Non-pigmented ciliary epithelial cell (primary cell): ENCODE results near the gene PRKAB1.
A peak's percentile ranks its signal among the peaks of the same experiment; 100 is the strongest.
"Not testable (repeated sequence)": the region's sequence is repeated elsewhere in the genome, so short reads cannot be mapped to it uniquely, and the experiment has no call there.

Experiments used
- DNase-seq: peaks from one replicate; pipeline ENCODE4 v3.0.0-alpha.2; 2010; ENCODE audit warnings: low read depth

The PRKAB1 gene

DNA sequence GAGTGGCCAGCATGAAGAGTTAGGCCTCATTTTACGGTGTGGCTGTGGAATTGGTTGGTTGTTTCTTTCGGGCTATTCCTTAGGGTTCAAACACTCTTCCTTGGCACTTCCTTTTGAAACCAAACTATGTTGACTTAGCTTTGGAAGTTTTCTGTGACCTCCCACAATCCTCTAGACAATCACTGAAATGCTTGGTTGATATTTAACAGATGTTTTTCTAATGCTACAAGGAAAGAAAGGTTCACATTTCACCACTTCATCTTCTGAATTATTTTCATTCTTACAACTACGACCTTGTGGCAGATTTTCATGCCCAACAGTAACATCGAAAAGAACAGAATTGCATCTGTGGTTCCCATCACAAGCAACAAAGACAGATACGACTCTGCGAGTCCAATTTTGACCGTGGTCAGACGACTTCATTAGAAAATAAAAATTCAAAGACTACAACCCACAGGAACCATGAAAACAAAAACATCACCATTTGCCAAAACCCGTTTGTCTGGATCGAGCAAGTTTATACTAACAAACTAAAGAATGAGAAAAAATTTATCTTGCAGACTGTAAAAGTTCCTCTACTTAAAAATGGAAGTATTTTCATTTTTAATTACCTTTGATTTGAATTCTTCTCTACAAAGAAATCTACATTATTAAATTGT, 16.9 kb downstream of the PRKAB1 start:
- no peak for DNase-seq

DNA sequence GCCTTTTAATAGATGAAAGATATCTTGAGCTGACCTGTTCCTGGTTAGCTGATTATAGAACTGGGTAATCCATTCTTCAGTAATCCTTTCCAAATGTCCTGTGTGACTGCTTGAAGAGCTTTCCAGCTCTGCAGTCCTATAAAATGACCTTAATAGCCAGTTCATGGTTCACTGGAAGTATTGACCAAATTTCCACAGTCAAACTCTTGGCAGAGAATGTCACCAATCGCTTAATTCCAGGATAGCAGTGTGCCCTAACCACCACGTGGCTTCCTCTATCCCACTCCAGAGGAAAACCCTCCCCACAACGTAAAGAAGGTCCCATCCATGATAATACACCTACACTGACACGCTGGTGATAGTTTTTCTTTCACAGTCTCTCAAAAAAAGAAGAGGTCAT, 17.4 kb downstream of the PRKAB1 start:
- DNase-seq: no peak

DNA sequence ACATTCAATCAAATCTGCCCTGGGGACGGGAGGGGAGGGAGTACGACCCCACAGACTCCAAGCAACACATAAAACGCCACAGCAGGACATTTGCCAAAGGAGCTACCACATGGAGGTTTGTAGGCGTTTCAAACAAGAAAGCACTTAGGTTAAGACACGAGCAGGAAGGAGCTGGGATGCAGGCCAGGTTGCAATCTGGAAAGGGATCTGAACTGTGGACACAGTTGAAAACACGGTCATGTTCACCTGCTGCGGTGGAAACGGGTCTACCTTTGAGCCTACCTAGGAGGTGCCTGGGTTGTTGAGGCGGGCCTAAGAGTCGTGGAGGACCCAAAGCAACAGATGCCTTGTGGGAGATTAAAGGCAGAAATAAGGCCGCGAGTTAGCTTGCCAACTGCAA, 18.4 kb downstream of the PRKAB1 start:
- DNase-seq: no peak

DNA sequence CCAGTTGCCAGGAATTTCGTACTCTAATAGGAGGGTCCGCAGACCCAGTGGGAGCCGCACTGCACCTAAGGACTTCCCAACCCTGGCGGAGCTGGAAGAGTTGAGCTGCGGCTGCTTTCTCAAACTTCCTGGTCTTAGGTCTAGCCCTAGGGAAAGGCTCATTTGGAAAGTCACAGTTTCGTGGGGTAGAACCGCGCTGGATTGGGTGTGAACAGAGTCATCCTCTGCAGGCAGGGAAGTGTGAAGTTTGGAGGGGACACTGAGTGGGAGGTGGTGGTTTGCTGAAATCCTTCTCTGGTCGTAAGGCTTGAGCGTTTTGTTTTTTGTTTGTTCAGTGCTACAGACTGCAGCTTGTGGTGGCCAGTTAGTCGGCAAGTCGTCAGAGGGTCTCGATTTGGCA, 18.8 kb downstream of the PRKAB1 start:
- no peak for DNase-seq

DNA sequence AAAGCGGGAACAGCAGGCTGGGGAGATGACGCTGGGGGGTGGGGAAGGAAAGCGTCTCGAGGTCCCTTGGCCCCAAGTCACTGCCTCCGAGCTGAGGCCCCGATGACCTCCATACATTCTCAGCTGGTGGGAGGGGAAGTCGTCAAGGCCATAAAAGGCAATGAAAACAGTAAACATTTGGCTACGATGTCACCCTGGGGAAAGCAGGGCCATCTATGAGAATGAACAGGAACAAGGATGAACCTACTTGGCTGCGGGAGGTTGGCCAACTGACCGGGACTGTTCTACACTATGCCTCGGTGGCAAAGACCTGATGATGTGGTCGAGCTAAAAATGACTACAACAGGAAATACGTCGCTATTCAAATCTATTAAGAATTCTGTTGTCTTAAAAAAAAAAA, 19.5 kb downstream of the PRKAB1 start:
- DNase-seq: no peak

DNA sequence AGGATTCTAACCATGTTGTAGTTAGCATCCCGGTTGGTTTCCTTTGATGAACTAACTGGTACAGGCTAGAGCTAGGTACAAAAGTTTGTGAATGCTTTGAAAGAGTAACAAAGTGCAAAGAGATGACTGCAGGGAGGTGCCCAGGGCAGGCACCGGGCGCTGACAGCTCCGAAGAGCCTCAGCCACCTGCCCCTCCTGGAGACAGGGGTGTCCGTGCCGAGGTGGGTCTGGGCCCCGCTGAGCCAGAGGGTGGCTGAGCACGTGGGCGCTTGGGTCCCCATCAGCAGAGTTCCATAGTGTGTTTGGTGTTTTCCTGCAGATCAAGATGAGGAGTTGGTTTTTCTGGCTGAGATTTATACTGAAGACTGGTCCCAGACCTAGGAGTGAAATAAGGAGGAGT, 19.9 kb downstream of the PRKAB1 start:
- no peak for DNase-seq

DNA sequence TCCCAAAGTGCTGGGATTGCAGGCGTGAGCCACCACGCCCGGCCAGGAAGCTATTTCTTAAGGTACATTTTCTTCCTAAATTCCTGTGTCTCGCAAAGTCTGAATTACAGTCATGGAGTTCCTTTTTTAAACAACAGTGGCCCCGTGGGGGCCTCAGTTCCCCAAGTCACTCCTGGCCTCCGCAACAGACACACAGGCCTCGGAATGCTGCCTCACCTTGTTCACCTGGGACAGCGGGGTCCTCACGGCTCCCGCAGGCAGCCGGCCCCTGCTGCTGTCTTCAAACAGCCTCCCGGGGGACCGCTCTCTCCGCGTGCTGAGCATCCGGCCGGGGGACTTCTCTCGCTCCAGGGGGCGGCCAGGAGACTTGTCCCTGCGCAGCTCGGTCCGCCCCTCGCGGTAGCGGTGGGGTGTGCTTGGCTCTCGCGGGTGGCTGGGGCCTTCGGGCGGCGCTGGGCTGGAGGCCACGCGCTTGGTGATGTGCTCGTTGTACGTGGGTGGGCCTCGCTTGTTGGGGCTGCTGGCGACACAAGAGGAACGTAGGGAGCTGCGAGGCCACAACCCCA, 22.1 kb downstream of the PRKAB1 start:
- no peak for DNase-seq

DNA sequence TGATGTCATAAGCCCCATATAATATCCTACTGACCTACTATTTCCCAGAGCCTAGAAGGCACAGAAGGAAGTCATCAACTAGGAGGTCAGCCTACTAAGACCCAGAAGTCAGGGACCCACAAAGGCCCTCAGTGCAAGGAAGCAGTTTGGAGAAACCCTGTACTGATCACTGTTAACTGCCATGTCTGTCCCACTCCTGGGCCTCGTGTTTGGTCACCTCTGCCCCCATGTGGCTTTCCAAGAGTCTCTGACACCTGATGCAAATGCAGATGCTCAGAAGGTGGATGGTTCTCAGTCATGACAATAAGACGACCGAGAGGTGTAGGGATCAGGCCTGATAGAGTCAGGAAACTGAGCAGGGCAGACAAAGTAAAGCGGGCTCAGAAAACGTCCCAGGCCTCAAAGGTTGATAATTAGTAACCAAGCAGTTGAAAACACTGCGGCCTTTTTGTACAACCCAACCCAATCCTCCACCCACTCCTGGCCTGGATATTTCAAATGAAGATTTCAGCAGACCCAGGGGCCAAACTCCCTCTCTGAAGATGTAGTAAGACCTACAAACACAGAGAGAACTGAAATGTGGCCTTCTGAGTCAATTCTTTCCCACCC, 23.4 kb downstream of the PRKAB1 start:
- DNase-seq: no peak

DNA sequence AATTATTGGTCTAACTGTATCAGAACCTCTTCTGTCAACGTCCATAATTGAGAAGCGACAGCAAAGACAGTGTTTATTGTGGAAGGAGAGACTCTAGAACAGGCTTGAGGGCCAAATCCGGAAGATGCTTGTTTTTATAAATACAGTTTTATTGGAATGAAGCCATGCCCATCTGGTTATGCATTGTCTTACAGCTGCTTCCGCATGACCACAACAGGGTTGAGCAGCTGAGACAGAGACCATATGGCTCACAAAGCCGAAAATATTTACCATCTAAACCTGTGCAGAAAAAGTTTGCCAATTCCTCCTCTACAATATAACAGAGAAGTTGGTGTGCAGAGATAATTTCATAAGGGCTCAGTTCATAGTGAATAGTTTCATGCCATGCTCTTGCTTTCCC, 24.5 kb downstream of the PRKAB1 start:
- DNase-seq: no peak

DNA sequence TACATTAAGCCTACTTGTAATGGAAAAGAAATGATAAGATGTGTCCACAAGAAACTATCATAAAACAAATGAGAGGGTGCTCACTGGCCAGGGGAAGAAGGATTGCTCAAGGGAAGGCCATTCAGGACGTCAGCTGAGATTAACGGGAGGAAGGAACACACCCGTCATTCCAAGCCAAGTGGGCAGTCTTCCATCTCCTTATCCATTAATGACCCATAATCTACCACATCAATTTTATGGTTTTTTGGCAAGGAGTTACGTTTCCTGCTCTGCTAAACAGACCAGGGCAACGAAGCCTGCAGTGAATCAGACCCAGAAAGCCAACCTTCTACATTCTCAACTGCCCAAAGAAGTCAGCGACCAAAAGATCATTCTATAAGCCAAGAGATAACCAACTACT, 25.1 kb downstream of the PRKAB1 start:
- peak; percentile 19 for DNase-seq

DNA sequence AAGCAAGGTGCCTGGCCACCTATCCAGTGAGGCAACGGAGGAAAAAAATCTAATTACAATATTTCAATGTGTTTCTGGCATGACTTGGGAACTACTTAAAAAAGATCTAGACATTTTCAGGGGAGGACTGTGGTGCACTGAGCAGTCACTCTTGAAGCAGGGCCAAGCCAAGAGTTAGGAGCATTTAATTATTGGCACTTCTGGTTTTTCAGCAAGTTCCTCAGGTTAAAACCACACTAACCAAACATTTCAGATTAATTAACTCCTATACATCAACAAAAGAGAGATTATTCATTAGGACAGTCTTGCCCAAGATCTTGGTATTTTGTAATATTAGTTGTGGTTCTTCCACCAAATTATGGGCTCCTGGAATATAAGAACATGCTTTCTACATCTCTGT, 25.6 kb downstream of the PRKAB1 start:
- no peak for DNase-seq

DNA sequence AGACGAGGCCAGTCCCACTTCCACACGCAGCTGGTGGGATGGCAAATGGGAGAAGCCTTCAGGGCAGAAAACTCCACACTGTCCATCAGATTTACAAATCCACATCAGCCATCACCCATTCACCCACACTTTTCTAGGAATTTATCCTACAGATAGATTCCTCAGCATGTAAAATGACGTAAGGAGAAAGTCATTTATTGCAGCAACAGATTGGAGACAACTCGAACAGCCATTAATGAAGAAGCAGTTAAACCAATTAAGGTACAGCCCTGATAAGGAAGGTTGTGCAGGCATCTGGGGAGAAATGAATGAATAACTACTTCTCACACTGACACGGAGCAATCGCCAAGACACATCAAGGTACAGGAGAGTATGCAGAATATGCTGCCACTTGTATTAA, 26.2 kb downstream of the PRKAB1 start:
- DNase-seq: no peak

DNA sequence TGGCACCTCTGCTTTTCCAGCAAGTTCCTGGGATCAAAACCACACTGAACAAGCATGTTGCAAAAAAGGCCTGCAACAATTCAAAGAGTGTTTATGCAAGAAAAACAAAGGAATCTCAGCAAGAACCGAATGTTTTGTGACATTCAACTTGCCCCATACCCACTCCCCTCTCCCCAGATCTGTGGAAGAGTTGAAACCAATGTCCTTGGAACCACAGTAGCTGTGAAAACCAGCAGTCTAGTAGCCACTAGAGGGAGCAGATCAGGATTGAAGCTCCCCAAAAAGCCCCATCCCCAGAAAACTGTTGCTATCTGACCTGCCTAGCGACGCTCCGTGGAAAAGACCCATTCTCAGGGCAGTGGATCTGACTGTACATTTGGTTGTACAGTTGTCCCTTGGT, 27.1 kb downstream of the PRKAB1 start:
- DNase-seq: no peak

DNA sequence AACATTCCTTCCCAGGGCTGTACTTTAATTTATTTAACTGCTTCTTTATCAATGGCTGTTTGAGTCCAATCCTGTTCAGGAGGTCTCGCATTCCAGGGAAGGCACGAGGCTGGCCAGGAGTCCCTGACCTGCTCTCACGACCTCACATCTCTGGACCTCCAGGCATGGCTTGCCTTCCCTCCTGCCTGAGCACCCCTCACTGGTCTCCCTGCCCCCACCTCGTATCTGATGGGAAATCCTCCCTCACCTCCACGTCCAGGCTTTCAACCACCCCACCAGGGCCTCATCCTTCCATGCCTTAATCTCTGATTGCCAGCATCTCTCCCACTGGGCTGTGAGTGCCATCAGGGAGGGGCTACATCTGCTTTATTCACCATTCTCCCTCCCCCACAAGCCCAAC, 29.0 kb downstream of the PRKAB1 start:
- no peak for DNase-seq

DNA sequence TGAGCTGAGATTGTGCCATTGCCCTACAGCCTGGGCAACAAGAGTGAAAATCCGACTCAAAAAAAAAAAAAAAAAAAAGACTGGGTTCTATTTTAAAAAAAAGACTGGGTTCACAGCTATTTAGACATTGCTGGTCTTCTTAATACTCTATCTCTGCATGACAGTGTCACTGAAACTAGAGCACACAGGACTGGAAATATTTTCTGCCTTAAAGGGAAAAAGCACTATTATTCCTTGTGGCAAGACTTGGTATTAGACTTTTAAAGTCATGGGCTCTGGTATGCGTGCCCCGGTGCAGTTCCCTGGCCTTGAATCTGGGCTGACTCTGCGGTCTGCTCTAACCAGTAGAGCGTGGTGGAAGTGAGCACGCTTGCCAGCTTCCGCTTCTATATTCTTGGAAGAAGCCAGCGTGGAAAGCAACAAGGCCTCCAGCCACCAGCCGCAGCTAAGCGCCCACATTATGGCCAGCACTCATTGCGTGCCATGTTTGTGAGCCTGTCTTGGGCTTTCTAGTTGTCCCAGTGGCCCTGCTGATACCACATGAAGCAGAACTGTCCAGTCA, 31.3 kb downstream of the PRKAB1 start:
- no peak for DNase-seq

DNA sequence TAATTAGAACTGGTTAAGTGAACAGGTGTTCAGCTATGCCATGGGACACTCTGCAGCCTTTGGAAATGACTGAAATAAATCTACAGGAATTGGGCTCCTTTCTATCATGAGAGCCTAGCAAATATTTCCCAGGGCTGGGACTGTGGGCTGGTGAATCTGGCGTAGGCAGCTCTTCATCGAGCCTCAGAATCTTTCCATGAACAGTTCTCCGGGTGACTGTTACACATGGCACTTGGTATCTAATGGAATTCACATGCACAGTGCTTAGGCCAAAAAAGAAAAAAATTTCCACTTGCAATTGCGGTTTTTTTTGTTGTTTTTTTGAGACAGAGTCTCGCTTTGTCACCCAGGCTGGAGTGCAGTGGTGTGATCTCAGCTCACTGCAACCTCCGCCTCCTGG, 32.1 kb downstream of the PRKAB1 start:
- no peak for DNase-seq

DNA sequence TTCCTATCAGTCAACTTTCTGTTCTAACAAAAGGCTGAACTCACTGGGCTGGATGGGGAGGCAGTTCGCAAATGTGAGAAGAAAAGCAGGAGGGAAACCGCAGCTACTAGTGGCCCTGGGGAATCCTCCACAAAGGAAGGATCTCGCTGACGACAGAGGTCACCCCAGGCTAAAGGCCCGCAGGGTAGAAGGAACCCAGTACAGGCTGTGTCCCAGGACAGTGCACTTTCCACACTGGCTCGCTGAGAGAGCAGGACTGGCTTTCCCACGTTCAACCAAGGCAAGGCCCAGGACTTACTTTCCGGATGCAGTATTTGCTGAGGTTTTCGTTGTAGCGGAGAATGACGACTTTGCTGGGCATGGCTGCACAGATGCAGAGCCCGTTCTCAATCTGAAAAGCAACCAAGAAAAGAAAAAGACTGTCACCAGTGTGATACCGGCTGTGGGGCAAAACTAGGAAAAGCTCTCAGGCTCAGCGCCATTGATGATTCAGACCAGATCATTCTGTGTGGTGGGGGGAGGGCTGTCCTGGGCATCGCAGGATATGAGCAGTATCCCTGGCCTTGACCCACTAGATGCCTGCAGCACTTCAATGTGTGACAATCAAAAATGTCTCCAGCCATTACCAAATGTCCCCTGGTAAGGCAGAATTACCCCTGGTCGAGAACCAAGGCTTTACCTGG, 36.3 kb downstream of the PRKAB1 start:
- DNase-seq: no peak

DNA sequence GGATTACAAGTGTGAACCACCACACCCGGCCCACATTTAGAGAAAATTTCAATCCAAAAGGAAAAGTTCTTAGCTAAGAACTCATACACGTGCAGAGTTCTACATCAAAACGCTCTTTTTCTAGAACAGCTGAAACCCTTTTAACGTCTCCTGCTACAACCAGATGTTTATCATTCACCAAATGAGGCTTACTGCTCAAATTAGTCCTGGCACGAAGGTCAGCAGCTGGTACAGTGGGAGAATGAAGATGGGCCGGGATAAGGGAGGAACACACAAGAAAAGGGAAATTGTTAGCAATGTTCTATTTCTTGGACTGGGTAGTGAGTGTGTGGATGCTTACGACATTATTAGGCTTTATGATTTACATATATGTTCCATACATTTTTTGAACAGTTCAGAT, 37.2 kb downstream of the PRKAB1 start:
- DNase-seq: no peak

DNA sequence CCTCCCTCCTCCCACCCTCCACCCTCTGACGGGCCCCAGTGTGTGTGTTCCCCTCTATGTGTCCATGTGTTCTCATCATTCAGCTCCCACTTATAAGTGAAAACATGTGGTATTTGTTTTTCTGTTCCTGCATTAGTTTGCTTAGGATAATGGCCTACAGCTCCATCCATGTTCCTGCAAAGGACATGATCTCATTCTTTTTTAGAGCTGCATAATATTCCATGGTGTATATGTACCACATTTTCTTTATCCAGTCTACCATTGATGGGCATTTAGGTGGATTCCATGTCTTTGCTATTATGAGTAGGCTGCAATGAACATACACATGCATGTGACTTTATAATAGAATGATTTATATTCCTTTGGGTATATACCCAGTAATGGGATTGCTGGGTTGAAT, 38.5 kb downstream of the PRKAB1 start:
- not testable (repeated sequence) for DNase-seq

DNA sequence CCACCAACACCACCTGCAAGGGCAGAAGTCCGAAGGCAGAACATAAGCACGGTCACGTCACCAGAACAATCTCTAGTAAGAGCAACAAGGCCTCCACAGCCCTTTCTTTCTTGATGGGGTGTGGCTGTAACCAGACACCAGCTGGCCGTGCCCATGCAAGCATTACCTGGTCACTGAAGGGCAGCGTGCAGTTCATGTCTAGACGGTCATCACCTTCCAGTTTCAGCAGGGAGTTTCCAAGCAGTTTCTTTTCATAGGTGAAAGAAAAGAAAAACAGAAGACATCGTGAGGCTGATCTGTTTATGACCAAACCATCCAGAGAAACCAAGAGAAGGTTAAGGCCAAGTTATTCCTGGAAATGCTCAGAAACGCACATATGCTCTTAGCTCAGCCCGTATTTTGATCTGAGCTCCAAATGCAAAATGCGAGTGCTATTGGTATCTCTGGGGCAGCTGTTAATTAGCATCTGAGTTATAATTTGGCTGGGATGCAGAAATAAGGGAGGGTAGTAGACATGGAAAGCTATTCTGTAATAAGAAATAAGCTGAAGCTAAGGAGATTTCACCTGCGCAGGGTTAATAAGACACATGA, 42.5 kb downstream of the PRKAB1 start:
- no peak for DNase-seq

DNA sequence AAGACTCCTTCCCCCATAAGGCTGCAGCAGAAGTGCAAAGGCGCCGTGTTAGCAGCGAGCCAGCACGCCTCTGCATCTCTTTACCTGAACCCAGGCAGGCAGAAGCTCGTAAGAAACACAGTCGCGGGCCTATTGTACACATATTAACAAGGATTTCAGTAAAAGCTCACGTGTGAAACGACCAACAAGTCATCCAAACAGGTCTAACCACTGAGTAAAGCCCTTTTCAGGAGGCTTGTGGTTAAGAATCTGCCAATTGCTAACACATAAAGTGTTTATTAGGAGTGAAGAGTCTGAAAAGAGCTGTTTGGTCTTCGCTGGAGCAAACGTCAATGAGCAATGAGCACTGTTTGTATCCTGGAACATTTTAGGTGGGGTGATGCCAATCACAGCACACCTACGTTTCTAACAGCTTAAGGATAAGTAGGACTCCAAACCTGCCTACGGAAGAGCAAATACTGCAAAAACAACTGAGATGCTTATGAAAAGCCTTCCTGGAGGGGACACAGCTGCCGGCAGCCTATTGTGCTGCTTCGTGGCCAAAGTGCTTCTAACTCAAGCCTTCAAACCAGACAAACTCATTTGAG, 43.1 kb downstream of the PRKAB1 start:
- no peak for DNase-seq

DNA sequence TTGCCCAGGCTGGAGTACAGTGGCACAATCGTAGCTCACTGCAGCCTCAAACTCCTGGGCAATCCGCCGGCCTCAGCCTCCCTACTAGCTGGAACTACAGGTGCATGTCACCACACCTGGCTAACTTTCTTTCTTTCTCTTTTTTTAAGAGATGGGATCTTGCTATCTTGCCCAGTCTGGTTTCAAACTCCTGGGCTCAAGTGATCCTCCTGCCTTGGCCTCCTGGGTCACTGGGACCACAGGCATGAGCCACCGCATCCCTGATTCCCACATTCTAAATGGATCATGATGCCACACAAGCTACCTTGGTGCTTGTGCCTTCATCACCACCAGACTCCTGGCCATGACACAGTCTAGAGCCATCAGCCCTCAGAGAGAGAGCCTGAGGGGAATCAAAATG, 43.8 kb downstream of the PRKAB1 start:
- no peak for DNase-seq
